ENCODE data around the gene NPAS2.

GRCh38 chr2:100862081-100862480 lies 42.1 kb downstream of the NPAS2 start:
- TF ChIP-seq CTCF (conservative IDR thresholded peaks at IDR 0.05 in 1 of 2, IDR thresholded peaks at IDR 0.05 in 1 of 2; ENCODE audit: low read depth in 1 of 2, low read length in 2 of 2) (no peak), EZH2 (IDR thresholded peaks at IDR 0.05; ENCODE audit: low read length, missing control alignments) (no peak)
